Endothelial cell (in vitro differentiated cells): Measurements from ENCODE around the gene DST. TPM values are rescaled to one million over a fixed set of nuclear protein-coding genes. Genes with fewer than 3 reads are reported as not detected.
A peak's percentile ranks its signal among the peaks of the same experiment; 100 is the strongest.

ENCODE experiments used
- DNase-seq: peaks from one replicate; pipeline ENCODE4 v3.0.0; 2021; ENCODE audit warnings: low spot score
- H3K27ac Mint-ChIP-seq: one replicate; pipeline ENCODE4 v1.8.0; 2021; ENCODE audit warnings: mixed read lengths, inconsistent platforms; ENCODE audit not compliant: unreplicated experiment
- H3K27me3 Mint-ChIP-seq: one replicate; pipeline ENCODE4 v1.8.0; 2021; ENCODE audit warnings: mild to moderate bottlenecking, moderate library complexity, mixed read lengths, inconsistent platforms; ENCODE audit not compliant: unreplicated experiment
- H3K36me3 Mint-ChIP-seq: one replicate; pipeline ENCODE4 v1.8.0; 2021; ENCODE audit warnings: mild to moderate bottlenecking, low read depth, mixed read lengths, inconsistent platforms; ENCODE audit not compliant: unreplicated experiment
- H3K4me1 Mint-ChIP-seq: one replicate; pipeline ENCODE4 v1.8.0; 2021; ENCODE audit warnings: mild to moderate bottlenecking, mixed read lengths, inconsistent platforms; ENCODE audit not compliant: unreplicated experiment
- H3K4me3 Mint-ChIP-seq: one replicate; pipeline ENCODE4 v1.8.0; 2021; ENCODE audit warnings: mild to moderate bottlenecking, mixed read lengths, inconsistent platforms; ENCODE audit not compliant: unreplicated experiment
- H3K9me3 Mint-ChIP-seq: one replicate; pipeline ENCODE4 v1.8.0; 2021; ENCODE audit warnings: mixed read lengths, inconsistent platforms; ENCODE audit not compliant: unreplicated experiment
- total RNA-seq: library from RNA; stranded (reverse); fragmentation: NEBNext Ultra II Directional; extraction: Animal tissue kit (Norgen Biotek cat#: 25700); gene quantifications from one replicate; pipeline ENCODE4 v1.2.1, GENCODE V29; 2021; ENCODE audit not compliant: unreplicated experiment
- TF ChIP-seq, protein P1 (sequence below): fragments of 200-600 bp; sonication (generic); IDR thresholded peaks from one replicate; pipeline ENCODE4 v1.5.0; 2021; ENCODE audit warnings: antibody characterized with exemption; ENCODE audit not compliant: unreplicated experiment

DST gene
- total RNA-seq, 1 donor from 2014 or later = 284 TPM

DNA sequence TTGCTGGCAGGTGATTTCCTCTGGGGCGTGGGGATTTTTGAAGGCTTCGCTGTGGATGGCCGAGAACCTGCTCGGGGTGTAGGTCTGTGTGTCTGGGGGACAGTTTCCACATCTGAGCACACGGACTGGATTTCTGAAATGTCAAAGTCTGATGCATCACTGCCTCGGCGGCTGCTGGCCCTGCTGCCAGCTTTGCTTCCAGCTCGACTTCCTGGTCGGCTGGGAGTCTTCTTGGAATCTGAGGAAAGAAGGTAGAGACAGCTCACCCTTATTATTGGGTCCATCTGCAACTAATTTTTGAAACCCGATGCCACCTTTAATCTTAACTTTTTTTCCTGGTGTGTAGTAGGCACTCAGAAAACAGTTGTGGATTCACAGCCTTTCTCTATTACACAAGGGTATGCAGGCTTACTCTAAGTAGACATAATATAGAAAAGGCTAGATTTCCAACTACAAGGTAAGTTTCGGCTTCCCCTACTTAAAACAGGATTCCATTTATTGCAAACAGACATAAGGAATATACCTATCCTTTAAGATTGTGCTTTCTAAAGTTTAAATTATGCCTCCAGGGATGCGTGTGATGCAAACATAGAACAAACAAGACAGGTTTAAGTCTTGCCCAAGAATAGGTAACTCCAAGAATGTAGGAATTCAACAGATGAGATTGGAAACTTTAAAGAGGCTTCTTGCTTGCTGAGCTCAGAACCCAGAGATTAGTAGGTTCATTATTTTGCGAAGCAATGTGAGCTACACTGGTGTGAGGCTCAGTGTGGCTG is 183.5 kb downstream of the DST start:
- H3K27ac Mint-ChIP-seq = no peak overlapping the region
- H3K27me3 Mint-ChIP-seq = peaks cover under 1% of the 10 kb centered on the region
- peak overlapping the region; percentile 71 for H3K4me3 Mint-ChIP-seq
- TF ChIP-seq, protein P1, sequence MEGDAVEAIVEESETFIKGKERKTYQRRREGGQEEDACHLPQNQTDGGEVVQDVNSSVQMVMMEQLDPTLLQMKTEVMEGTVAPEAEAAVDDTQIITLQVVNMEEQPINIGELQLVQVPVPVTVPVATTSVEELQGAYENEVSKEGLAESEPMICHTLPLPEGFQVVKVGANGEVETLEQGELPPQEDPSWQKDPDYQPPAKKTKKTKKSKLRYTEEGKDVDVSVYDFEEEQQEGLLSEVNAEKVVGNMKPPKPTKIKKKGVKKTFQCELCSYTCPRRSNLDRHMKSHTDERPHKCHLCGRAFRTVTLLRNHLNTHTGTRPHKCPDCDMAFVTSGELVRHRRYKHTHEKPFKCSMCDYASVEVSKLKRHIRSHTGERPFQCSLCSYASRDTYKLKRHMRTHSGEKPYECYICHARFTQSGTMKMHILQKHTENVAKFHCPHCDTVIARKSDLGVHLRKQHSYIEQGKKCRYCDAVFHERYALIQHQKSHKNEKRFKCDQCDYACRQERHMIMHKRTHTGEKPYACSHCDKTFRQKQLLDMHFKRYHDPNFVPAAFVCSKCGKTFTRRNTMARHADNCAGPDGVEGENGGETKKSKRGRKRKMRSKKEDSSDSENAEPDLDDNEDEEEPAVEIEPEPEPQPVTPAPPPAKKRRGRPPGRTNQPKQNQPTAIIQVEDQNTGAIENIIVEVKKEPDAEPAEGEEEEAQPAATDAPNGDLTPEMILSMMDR = no peak
- H3K4me1 Mint-ChIP-seq = peaks cover 16% of the 10 kb centered on the region
- H3K36me3 Mint-ChIP-seq = peaks cover 33% of the 10 kb centered on the region
- no peaks in the 10 kb centered on the region for H3K9me3 Mint-ChIP-seq
- DNase-seq = no peak

- peaks cover 34% of the 10 kb centered on the region for H3K36me3 Mint-ChIP-seq
- peaks cover 16% of the 10 kb centered on the region for H3K4me1 Mint-ChIP-seq
- TF ChIP-seq, protein P1 = no peak
- H3K27me3 Mint-ChIP-seq = peaks cover 2% of the 10 kb centered on the region
- H3K27ac Mint-ChIP-seq = no peak overlapping the region
- no peaks in the 10 kb centered on the region for H3K9me3 Mint-ChIP-seq
- peak overlapping the region; percentile 24 for H3K4me3 Mint-ChIP-seq
- DNase-seq = no peak
Observed at GRCh38 chr6:56458324-56458884, 184.3 kb downstream of the DST start.

DNA sequence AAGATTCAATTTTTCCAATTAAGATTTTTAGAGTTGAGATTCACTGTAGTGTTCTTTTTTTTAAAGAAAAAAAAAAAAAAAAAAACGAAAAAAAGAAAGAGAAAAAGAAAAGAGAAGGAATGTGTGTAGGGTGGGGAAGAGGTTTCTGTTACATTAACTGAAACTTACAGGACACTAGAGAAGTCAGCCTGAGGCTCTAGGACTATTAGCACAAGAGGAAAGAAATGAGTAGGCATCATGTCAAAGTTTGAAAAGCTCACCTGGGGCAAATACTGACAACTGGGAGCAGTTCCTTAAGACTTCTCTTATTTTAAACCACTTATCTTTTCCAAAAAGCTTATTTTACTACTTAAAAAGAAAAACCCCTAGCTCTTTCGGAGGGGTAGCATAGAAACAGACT is 185.9 kb downstream of the DST start:
- H3K27me3 Mint-ChIP-seq = peaks cover 2% of the 10 kb centered on the region
- peaks cover 27% of the 10 kb centered on the region for H3K36me3 Mint-ChIP-seq
- H3K27ac Mint-ChIP-seq = no peak overlapping the region
- DNase-seq = no peak
- H3K4me3 Mint-ChIP-seq = no peak overlapping the region
- H3K4me1 Mint-ChIP-seq = peaks cover 10% of the 10 kb centered on the region
- no peaks in the 10 kb centered on the region for H3K9me3 Mint-ChIP-seq
- TF ChIP-seq, protein P1 = no peak

- TF ChIP-seq, protein P1 = no peak
- peaks cover 14% of the 10 kb centered on the region for H3K4me1 Mint-ChIP-seq
- no peak overlapping the region for H3K27ac Mint-ChIP-seq
- DNase-seq = no peak
- no peaks in the 10 kb centered on the region for H3K9me3 Mint-ChIP-seq
- no peak overlapping the region for H3K4me3 Mint-ChIP-seq
- H3K27me3 Mint-ChIP-seq = peaks cover 2% of the 10 kb centered on the region
- peaks cover 11% of the 10 kb centered on the region for H3K36me3 Mint-ChIP-seq
Observed at GRCh38 chr6:56450882-56451739, 191.6 kb downstream of the DST start.
